CD4-positive, alpha-beta T cell treated with Interleukin-12 subunit alpha and Interleukin-12 subunit beta, for 1 hour (primary cell): Measurements from ENCODE around the gene TGFBR2.

Experiments used
- DNase-seq: peaks from one replicate; pipeline ENCODE4 v3.0.0-alpha.2; 2020

Gene TGFBR2

DNA sequence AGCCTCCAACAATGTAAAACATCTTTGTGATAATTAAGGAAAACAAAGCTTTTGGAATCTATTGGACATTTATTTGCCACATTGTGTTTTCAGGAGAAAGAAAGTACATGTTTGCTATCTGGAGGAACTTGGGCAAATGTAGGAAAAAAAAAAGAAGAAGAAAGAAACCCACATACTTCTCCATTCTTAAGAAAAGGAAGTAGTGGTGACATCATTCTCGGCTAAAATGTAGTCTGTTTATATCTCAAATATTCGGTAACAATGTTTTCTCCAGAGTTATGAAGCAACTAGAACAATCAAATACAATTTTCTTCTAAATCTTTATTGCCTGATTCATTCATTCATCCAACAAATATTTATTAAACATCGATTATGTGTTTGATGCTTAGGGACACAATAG is 2.3 kb upstream of the TGFBR2 start:
- no peak for DNase-seq

DNA sequence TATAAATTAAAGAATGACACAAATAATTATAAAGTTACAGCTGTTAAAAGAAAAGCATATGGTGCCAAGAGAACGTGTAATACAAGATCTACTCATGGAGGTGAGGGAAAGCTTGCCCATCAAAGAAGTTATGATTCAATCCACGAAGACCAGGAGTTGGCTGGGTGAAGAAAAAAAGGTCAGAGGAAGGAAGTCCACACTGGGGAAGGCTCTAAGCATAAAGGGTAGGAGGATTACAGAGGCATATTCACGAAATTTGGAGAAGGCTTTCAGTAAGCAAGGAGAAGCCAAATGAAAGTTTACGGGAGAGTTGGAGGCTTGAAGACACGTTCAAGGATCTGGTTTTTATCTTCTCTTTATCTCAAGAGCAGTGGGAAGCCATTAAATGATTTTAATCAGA is 1.8 kb upstream of the TGFBR2 start:
- no peak for DNase-seq

DNA sequence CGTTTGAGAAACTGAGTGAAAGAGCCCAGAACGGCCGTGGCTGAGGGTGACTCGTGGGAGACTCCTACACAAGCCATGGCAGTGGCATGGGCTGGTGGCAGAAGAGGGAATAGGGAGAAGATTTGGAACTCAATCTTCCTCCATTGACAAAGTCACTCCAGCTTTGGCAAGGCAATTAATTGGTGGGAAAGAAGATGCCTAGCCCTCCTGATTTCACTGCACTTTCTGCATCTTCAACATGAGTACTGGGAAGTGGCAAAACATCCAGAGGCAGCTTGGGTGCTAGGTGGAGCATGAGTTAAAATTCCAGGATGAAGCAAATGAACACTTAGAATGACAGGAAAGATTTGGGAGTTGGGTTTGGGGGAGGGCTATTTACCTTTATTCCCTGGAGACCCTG is 1.4 kb upstream of the TGFBR2 start:
- DNase-seq, result no peak

DNA sequence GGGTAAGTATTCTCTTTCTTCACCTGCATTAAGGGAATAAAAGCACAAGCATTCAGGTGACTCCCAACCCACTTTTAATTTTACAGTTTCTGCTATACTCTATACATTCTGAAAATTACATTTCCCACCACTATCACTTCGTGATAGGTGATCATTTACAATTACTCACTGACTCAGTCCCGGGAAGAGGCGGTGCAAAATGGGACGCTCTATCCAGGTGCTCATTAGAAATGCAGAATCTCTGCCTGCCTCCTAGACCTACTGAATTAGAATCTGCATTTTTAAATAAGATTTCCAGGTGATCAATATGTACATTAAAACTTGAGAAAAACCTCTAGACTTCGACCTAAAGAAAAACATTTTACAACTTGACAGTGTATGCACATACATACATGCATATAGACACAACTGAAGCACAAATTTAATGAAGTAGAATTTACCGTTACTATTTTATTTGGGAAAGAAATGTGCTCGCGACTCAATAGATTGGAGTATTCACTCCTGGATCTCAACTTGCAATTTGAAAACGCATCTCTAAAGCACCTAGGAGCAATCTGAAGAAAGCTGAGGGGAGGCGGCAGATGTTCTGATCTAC is 598 bp upstream of the TGFBR2 start:
- no peak for DNase-seq

DNA sequence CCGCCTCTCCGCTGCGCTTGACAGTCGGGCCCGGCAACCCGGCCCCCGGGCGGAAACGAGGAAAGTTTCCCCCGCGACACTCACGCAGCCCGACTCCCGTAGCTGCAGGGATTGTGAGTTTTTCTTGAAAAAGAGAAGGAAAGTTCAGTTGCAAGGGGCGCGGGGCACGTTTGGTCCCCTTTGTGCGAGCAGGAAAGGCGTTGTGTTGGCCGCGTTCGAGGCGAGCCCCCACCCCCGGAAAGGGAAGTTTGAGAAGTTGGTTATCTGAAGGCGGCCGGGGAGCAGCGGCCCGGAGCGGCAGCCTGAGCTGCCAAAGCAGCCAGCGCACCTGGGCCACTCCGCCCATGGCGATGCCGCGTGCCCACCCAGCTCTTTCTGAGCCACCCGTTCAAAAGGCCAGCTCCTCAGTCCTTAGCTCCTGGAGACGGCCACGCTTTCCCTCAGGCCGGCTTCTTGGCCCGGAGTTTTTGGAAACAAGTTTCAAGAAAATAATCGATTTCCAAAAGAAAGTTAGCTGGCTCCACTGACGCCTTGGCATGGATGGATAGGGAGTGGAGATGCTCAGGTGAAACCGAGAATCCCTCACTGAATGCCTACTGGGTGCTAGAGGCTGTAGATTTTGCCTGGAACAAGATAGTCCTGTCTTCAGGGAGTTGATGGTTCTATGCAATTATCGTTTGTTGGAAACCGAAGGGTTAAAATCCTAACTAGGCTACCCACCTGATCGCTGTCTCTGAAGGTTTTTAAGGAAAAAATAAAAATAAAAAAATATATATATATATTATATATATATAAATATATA is 832 bp downstream of the TGFBR2 start:
- peak; percentile 68 for DNase-seq

DNA sequence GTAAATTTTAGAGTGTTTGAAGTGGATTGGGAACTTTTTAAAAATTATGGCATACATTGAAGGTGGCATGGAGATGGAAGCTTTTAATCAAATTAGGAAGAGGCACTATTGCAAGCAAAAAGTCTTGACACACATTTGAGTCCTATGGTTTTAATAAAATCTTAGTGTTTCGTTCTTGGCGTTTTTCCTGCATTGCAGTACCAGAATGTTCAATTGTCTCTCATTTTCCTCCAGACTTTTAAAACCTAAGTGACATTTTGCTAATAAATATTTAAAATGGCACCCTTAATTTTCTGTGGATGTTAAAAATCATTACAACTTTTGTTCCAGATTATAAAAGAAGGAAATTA is 2.2 kb downstream of the TGFBR2 start:
- DNase-seq, result no peak

DNA sequence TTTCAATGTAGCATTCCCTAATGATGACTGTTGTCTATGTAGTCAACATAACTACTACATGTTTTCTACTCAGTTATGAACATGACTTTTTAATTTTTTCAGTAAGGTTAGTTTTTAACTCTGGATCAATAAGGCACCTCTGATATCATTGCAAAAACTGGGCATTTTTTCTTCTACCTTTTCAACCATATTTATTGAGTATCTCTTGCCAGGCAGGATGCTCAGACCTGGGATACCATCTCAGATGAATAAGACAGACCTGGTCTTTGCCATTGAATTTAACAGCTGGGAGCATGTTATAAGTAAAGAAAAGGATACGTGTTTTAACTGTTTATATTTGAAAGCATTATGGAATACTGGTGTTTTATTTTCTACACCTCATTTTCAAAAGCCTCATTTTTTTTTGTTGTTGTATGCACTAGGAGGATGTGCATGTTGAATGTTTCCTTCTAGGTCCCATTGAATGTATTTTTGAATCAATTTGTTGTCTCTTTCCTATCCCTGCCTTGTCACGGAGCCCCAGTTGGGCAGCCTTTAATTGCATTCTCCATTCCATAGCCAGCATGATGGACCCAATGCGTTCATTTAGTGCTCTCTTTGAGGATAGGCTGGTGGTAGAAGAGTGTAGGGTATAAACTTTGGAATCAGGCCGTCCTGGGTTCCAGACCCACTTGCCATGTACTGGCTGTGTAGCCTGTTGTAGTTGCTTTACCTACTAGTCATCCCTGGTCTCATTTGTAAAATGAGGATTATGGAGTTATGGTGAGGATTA is 3.7 kb downstream of the TGFBR2 start:
- no peak for DNase-seq

DNA sequence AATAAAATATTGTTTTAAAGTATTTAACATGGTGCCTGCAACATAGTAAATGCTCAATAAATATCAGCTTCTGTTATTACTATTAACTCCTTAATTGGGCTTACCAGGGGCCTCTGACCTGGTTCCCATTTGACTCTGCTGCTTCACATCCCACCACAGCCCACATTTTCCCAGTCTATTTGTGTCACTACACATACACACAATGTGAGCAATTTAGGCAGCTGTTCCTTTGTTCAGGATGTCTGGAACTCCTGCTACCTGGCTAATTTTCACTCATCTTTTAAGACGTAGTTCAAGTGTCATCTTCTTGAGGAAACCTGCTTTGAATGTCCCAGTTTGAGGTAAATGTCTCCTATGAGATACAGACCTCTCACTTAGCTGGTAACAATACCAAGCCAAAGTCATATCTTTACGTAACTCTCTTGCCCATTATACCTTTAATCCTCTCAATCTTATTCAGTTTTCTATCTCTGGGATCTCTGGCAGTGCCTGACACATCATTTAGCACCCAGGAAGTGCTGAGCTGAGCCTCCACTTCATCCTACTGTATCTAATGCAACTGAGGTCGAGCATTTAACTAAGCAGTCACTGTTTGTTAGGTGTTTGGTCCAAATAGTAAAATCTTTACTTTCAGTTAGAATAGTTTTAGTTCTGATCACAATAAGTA is 4.4 kb downstream of the TGFBR2 start:
- DNase-seq, result no peak

DNA sequence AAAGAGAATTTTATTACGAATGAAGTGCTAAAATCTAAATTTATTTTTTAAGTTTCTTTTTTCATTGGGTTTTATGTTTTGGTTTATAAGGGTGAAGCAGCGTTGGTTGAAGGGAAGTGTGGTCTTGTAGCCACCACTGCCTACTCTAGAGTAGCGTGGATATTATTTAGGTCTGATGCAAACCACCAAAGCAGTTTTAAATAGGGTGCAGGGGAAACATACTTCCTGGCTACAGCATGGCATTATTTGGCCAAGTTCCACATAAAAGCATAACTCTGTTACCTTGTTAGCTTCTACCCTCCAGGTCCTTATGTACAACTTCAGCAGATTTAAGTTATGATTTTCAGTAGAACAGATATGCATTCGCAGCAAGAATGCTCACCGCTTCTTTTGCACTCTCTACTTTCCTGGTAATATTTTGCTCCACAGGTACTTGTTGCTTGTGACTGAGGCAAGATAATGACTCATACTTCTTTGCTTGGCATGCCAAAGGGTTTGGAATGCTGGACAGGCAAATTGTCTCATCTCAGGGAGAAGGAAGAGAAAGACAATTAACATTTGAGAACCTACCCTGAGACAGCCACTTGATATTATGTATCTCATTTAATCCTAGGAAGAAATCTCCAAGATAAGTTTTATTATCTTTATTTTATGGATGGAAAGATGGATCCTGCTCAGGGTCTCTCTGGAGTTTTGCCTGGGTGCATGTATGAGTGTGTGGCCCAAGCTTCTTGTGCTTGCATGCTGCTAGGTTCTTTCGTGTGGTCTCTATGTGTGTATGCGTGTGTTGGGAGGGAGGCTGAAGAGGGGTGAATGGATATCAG is 5.4 kb downstream of the TGFBR2 start:
- peak; percentile 54 for DNase-seq

DNA sequence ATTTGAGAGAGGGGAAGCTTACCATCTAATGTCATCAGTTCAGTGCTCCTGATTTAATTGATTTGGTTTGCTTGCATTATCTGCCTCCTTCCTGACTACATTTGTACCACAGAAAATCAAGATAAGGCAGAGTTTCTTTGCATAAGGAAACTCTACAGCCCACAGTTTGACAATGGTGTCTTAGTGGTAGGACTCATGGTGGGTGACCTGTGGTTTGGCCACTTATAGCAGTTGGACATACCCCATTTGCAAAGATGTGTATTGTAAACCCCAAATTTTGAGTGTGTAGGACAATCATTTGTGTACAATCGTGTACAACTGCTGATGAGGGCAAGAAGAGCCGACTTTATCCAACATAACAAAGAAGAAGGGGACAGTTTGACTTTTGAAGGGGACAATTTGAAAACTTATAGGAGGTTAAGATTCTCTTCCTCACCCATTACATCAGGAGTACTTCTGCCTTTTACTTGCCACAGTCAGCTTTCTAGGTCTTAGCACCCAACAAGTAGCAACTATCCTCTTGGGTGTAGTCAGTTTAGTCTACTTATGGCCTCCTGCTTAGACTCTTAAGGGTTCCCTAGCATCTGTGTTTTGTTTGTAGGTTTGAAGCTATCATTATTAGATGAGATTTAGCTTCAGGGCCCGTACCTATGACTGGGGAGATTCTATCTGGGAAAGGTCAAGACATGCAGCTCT is 6.2 kb downstream of the TGFBR2 start:
- DNase-seq, result no peak

DNA sequence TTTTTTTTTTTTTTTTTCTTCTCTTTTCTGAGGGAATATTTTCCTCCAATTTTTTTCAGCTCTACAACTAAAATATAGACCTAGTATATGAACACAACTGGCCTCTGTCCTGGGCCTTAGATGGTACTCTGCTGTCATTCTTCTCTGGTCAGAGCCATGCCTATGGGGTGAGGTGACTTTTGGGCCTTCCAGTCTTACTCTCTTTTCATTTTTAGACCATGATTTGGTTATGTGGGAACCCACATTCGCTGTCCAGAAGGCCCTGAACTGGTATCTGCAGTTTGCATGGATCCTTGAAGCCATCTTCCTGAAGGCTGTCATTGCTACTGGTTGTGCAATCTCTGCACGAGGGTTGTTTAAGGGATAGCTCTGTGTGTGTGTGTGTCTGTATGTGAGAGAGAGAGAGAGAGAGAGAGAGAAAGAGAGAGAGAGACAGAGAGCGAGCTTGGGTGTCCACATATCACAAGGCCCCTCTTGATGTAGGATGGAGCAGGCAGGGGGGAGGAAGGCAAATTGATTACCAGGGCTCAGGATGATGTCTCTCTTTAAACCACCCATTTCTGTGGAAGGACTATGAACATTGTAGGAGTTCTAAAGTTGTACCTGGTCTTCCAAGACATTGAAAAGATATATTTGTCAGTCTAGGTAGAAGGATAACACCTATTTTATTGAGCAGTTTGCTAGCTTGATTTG is 6.9 kb downstream of the TGFBR2 start:
- no peak for DNase-seq

DNA sequence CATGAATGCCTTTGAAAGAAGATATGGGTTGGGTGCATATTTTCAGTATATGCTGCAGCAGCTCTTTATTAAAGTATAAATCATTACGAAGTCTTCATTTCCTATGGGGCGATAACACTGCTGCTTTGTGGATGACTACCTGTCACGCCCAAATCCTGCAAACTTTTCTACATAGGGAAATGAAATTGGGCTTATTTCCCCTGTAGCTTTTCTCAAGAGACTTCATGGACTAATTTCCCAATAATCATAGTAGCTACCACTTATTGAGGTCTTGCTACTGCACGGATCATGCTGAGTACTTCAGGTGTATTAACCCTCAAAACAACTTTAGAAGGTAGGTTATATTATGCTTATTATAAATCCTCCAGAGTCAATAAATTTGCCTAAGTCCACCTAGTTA is 8.0 kb downstream of the TGFBR2 start:
- DNase-seq, result no peak

DNA sequence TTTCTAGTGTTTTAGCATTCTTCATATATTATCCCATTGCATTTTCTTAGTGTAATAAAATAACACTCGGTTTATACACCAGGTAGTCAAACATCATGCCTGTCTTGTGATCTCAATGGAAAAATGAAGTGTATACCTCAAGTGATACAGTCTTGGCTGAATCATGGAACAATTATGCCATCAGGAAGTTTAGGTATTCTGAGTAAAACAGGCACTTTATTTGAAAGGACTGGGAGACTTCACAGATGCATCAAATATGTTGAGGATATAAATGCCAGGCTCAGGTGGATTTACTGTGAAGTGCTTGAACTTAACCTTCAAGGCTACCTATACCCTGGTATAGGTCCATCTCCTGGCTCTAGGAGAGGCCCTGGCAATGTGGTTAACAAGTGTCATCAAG is 8.5 kb downstream of the TGFBR2 start:
- no peak for DNase-seq

DNA sequence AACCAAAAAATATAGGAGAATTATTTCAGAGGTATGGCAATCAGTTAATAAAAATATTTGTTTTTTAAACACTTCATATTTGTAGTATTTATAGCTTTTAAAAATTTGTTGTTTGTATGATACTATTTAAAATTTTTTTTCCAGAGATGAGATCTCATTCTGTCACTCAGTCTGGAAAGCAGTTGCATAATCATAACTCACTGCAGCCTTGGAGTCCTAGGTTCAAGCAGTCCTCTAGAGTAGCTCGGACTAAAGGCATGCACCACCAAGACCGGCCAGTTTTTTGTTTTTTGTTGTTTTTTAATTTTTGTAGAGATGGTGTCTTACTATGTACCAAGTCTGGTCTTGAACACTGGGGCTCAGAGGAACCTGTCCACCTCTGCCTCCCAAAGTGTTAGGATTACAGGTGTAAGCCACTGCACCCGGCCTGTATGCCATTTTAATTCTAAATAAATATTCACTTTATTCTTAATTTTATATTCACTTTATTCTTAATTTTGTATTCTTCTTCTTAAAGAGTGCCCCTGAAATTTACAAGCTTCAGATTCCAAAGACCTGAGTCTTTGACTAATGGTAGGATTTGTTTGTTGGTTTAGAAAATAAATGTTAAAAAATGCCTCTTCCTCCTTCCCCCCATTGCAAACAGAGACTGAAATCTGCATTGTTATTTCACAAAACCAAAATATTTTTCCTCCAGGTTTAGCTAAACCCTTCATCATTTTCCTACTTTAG is 9.4 kb downstream of the TGFBR2 start:
- DNase-seq, result no peak

DNA sequence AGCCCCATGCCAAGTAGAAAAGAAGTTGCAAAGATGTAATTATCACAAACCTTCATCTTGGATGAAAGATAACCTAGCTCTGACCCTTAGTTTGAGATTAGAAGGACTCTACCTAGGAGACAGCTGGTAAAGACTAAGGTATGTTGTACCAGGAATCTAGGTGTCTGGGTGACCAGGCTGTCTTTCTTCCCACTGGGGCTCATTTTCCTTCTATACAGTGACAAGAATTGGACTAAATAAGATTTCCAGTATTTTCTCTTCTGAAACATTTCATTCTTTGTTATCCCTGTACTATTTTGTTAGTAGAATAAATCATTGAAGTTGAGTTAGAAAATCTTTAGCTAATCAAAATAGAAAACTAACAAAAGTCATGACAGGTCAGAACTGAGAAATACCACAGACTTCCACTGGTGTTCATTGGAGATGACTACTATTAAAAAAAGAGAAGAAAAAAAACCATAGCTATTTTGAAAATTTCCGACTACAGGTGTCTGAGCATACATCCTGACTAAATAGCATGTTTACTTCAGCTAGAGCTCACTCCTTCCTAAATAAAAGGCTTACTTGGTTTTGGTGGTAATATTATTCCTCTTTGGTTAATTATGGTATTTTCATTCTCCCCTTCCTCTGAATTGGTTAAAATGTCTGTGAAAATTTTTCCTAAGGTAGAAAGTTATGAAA is 10.1 kb downstream of the TGFBR2 start:
- DNase-seq, result no peak

DNA sequence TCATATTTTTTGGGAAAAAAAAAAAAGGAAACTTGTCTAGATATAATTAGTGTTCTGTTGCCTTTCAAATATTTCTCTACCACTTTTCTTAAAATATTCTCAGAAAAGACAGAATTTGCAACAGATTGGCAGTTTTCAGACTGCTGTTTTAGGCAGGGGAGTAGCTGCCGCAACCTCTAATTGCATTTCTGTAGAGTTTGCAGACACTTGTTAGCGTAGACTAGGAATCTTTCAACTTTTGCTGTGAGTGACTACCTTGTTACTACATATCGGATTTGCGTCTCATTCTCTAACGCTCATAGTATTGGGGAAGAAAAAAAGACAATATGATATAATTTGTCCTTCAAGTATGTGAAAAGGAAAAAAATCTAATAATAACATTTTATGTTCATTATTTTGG is 10.7 kb downstream of the TGFBR2 start:
- DNase-seq, result no peak

DNA sequence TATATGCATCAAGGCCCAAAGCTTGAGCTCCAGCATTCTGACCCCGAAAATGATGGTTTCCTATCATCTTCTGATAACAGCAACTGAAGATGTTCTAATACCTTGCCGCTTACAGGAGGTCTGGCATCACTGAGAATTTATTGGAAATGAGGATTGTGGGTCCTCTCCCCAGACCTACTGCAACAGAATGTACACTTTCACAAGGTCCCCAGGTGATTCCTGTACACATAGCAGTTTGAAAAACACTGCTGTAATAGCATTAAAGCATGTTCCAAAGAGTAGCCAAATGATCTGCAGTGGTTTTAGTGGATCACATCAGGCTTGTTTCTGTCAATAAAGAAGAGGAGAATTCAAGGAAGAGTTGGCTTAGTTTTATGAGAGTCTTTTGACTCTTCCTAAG is 11.3 kb downstream of the TGFBR2 start:
- no peak for DNase-seq

DNA sequence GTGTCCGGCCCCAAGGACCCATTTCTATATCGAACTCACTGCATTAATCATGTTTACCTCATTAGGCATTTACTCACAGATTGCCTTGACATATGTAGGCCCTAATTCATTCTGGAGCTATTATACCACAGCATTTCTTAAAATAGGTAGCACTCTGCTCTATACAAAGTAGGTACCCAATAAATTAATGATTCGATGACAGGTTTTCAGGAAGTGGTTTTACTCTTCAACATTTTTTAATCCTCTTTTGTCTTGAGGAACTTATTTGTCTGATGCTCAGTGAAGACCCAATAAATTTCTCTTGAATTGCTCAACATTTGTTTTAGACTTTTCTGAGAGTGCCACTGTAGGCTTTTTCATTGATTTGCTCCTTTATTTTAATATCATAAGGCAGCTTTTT is 12.1 kb downstream of the TGFBR2 start:
- DNase-seq, result no peak

DNA sequence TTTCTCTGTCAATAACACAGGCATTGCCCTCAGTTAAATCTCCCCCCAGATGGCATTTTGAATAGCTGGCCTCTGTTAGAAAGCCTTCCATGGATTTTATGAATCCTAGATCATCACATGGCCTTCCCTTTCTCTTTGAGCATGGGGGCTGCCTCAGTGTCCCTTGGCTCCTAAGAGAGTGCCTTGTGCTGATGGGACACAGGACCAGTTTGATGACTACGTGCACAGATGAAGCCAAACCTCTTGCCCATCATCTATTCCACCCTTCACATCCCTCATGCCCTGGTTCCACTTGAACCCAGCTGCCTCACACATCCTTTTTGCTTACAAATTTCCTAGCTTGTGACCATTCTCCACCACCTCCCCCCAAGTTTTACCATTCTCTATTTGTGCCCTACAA is 12.9 kb downstream of the TGFBR2 start:
- no peak for DNase-seq
